HG03432 (cell line): Measurements from ENCODE around the gene FRK.
A peak's percentile ranks its signal among the peaks of the same experiment; 100 is the strongest.
"Not testable (repeated sequence)": the region's sequence is repeated elsewhere in the genome, so short reads cannot be mapped to it uniquely, and the experiment has no call there.

Experiments
- ATAC-seq: cut with Tn5 transposase; IDR thresholded peaks from one replicate; pipeline ENCODE4 v1.9.1; 2021; ENCODE audit warnings: mild to moderate bottlenecking, moderate library complexity; ENCODE audit not compliant: unreplicated experiment

Gene FRK

DNA sequence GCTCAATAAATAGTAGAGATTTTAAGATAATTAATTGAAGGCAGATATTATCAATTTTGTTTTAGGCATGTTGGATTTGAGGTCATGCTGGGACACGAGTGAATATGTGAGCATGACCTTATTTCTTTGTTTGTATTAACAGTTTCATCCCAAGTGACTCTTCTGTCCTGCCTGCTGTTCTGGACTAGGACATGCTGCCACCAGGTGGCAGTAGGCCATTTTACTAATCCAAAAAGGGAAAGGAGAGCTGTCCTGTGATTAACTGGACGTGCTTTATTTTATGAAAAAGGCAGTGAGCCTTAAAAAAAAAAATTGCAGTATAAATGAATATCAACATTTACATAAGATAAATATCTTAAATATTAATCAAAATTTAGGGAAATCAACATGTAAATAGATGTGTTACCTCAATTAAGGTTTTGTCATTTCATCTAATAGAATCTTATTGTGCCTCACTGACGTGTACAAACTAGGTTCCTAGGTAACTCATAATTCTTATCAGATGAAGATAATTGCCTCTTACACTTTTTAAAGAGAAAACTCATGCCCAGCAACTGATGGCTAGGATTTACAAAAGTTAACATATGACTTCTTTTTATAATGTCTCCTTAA, 49.8 kb downstream of the FRK start:
- peak; percentile 38 for ATAC-seq

DNA sequence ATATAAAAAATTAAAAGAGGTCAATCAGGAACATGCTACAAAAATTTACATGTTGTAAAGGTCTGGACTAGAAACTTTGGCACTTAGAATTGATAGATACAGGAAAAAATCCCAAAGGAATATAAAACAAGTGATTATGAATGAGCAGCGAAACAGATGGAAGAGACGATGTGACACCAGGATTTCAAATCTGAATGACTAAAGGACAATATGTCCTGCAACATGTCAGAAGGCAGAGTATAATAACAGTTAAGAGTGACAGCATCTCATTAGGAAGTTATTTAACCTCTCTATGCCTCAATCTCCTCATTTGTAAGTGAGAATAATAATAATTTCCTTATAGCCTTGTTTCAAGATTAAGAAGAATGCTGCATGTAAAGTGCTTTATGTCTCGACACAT, 50.3 kb downstream of the FRK start:
- ATAC-seq, result no peak

GRCh38 chr6:116008470-116009243, 52.0 kb downstream of the FRK start:
- ATAC-seq, result peak; percentile 68

- ATAC-seq, result no peak
Measured at GRCh38 chr6:116004841-116005815, 55.6 kb downstream of the FRK start.

DNA sequence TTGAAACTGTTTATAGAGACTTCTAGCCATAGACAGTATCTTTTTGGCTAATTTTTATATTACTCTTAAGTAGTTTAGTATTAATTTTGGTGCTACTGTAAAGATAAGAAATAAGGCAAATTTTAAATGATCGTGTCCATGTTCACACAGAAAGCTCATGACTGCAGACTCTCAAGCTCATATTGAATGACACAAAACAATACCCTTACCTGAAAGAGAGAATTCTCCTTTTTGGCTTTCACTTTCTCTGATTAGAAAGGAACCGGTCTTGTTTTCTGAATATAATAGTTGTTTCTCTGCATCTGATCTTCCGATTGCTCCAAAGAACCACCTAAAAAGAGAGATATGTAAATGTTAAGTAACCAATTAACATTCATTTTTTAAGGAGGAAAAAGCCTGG, 57.0 kb downstream of the FRK start:
- peak; percentile 94 for ATAC-seq

DNA sequence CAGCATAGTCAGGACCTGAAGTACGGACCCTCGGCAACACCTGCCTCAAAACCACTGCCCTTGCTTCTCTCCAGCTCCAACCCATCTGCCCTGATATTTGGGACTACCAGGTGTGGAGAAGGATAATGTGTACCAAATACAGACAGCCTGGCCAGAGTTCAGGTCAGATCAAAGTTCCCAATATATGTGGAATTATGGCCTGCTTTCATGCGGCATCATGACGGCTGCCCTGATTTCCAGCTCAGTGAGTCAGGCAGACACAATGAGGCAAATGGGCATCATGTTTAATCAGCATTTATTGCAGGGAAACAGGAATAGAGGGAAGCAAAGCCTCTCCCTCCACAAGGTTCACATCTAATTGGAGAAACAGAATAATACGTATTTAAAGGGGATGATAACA, 57.9 kb downstream of the FRK start:
- ATAC-seq, result no peak

DNA sequence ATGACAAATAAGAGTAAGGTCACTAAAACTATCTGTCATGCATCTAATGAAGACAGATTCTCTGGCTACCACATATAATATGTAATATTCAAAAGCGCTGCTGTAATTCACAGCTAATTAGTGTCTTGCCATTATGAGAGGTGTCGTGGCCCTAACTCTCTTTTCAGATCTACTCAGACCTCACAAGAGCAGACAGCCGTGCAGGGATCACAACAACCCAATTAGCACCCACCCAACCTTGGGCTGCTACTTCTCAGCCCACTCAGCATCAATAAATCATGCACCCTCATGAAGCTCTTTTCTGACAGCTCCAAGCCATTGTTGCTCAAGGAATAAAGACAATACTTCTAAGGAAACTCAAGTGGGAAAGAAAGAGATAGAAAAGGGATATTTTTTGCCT, 61.5 kb downstream of the FRK start:
- no peak for ATAC-seq

DNA sequence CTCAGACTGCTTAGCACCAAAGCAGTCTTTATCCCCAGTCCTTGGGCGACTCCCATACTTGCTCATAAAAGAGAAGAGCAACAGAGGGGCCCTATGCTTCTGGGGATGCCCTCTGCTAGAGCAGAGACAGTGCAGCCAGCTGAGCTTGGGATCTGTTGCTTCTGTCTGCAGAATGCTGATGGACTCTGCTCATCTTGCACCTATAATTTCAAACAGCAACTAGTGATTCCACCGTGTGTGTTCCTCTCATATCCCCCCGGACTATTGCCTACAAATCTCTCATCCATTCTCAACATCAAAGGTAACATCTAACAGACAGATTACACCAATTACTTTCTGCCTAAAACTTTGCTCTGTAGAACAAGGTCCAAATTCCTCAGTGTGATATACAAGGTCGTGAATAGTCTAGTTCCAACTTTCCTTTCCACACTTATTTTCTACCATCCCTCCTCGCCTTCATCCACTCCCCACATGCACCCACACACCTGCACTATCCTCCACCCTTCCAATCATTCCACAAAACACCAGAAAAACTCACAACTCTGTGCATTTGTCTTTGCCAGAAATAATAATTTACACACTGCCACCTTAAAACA, 62.6 kb downstream of the FRK start:
- no peak for ATAC-seq

DNA sequence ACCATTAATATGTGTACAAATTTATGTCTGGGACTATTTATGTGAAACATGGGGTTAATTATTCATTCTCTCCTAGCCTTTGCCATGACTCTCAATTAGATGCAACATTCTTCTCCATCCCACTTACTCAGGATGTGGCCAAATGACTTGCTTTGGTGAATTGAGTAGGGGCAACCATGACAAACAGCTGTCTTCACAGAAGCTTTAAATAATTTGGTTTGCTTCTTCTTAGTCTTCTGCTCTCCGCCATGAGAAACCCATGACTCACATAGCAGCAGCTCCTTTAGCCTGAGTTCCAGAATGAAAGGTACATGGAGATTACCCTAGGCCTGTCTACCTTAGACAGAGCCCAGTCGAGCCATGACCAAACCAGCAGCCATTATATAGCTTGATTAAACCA, 74.7 kb downstream of the FRK start:
- ATAC-seq, result no peak

GRCh38 chr6:115984809-115985208, 75.9 kb downstream of the FRK start:
- ATAC-seq, result no peak

GRCh38 chr6:115983998-115984397, 76.7 kb downstream of the FRK start:
- ATAC-seq, result no peak

DNA sequence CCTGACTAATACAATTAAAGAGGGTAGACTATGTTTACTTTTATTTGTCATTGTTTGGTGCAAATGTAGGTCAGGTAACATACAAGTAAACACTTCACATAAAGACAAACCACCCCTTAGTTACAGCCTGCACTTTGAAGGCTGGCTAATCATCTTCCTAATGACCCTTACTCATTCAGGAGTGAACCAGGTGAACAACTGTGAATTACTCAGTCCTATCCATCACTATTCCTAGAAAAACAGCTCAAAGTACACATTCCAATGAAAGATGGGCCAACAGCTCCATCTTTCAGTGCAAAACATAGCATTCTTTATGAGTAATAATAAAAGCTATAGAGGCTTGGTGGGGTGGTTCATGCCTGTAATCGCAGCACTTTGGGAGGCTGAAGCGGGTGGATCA, 78.2 kb downstream of the FRK start:
- ATAC-seq, result no peak

DNA sequence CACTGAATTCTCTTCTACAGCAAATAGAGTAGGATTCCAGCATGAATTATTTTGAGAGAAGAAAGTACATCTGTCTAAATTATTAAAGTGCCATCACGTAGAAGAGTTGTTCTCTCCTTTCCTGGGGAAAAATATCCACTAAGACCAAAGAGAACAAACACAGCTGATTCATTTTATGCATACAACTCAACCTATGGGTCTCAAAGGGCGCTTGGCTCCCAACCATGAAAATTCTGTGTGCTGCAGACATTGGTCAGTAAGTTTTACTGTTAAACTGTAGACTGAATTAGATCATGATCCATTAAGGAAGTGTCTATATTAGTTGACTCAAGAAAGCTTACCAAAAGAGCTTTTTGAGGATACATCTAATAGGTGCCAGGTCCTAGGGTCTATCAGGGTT, 83.5 kb downstream of the FRK start:
- ATAC-seq, result no peak

DNA sequence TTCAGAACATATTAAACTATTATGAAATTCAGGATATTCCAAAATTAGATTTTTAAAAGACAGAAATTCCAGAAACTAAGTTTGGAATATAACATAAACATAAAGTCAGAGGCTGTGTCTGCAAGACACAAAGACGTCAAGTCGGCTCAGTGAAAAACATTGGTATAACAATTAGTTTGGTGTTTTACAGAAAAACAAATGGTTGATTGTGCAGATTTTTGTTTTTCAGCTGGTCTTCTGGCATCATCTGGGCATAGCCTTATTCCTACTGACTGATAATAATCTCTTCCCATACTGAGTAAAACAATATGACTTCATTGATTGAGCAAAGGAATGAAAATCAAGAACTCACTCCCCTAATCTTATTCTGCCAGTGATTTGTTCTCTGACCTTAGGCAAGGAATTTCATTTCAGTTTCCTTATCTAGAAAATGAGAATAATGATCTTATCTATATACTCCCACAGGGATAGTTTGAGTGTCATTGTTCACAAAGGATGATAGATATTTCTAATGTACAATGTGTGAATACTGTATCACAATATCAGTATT, 84.3 kb downstream of the FRK start:
- ATAC-seq, result no peak

DNA sequence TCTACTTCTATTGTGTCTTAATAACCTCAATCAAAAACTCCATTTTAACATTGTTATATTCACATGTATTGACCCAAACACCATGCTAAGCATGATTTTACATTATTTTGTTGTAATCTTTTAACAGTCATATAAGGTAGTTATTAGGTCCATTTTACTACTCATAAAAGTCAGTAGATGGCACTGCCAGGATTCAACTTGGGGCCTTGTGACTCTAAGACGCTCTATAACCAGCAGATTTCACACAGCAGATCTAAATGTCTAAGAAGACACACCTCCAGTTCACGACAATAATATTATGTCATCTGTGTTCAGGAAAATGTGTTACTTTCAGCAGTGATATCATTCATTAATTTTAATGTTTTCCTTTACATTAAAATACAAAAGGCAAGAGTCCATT, 88.0 kb downstream of the FRK start:
- peak; percentile 48 for ATAC-seq

DNA sequence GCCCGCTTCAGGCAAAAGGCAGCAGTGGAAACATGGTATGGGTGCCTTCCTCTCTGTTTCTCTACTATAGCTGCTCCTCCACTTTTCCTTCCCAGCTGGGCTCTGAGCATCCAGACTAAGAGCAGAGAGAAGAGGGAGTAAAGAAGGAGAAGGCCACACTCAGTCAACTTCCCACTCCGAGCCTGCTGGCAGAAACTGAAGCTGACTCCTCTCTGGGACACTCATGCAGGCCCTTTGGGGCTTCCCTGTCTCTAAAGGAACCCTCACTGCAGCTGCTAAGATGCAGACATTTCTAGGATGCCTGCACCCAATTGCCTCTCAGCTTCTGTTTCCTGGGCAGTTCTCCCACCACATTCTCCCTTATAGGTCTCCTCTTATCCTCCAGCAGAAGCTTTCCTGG, 88.9 kb downstream of the FRK start:
- no peak for ATAC-seq

DNA sequence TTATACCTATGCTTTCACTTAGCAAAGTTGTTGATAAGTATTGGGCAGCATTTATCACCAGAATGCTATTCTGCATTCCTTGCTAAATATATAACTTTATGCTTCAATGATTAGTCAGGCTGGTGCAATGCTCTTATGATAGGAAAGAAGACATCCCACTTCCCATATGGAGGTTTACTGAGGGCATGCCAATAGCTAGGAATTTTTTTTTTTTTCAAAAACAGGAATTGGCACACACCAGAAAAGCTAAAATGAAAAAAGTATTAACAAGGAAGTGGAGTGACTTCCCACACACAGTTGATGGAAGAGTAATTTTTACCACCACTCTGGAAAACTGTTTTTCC, 90.8 kb downstream of the FRK start:
- ATAC-seq, result no peak

GRCh38 chr6:115969207-115969929, 91.3 kb downstream of the FRK start:
- ATAC-seq, result no peak

DNA sequence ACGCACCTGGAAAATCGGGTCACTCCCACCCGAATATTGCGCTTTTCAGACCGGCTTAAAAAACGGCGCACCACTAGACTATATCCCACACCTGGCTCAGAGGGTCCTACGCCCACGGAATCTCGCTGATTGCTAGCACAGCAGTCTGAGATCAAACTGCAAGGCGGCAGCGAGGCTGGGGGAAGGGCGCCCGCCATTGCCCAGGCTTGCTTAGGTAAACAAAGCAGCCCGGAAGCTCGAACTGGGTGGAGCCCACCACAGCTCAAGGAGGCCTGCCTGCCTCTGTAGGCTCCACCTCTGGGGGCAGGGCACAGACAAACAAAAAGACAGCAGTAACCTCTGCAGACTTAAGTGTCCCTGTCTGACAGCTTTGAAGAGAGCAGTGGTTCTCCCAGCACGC, 100.4 kb downstream of the FRK start:
- ATAC-seq, result not testable (repeated sequence)

- no peak for ATAC-seq
Measured at GRCh38 chr6:115958958-115959357, 101.7 kb downstream of the FRK start.
